Measurements from ENCODE around the gene GEN1.

The GEN1 gene

DNA sequence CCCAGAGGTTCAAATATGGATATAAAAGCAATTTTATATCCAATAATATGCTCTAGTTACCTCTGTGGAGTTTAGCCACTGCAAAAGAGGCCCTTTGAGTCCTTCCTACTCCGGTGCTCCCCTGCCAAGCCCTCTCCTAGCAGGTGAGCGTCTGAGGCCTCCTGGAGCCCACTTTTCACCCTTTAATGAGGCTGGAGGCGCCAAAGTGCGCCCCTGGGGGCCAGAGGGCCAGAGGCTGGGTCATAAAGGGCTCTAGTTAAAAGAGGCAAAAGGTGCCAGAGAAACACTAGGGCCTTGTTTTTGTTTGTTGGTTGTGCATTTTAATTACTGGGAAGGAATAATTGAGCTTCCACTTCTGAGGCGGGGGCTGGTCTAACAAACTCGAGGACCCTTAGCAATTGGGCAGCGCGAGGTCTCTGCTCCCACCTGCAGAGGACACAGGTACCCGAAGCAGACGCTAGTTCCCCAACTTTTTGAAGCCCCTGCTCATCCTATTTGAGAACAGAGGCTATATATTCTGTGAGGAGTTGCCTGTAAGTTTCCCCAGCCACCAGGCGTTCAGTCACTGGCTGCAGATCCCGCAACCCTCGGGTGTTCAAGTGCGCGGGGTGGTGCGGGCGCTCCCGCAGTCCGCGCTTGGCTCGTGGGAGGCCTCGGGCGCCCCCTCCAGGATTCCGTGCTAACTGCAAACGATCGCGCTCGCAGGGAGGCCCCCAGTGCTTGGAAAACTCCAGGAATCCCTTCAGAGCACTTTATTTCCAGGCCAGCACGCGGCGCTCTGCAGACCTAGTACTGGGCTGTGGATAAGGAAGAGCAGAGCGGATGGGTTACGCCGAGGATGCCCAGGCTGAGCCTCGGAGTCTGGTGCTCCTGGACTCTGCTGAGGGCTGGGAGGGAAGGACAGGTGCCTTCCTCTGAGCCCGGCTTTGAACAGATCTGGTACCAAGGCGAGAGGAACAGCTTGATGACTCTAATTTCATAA is 76.4 kb downstream of the GEN1 start:
- DNase-seq, result no peak

DNA sequence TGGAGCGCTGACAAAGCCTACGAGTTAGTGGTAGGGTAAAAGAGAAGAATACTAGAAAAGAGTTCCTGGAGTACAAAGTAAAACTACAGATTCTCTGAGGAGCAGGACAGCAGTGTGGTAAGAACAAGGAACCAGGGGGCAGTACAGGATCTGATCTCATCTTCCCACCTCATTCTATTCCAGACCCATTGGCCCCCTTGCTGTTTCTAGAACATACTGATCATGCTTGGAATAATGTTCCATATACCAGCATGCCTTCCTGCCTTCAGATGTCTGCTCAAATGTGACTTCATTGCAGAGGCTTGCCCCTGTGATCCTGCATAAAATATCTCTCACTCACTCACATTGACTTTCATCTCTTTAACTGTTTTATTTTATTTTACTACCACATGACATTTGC is 81.6 kb downstream of the GEN1 start:
- no peak for DNase-seq

All from NCI-H187 (cell line).